PFSK-1 (cell line): ENCODE results near the gene PPM1A.

Experiments used
- FOXP2 ChIP-seq: optimal IDR thresholded peaks from 2 replicates; pipeline ENCODE3; 2011; ENCODE audit warnings: borderline replicate concordance, control low read depth, inconsistent platforms; ENCODE audit not compliant: insufficient read depth; ENCODE audit errors: extremely low read length, extremely low read depth
- POLR2AphosphoS5 ChIP-seq: IDR thresholded peaks from 2 replicates; pipeline ENCODE4 v1.6.1; 2012; ENCODE audit warnings: low read depth, mild to moderate bottlenecking, control low read depth, low read length, moderate library complexity
- SIN3A ChIP-seq: IDR thresholded peaks from 2 replicates; pipeline ENCODE4 v1.6.1; 2012; ENCODE audit warnings: mild to moderate bottlenecking, low read length, moderate library complexity, borderline replicate concordance; ENCODE audit not compliant: insufficient read depth
- TAF1 ChIP-seq: IDR thresholded peaks from 2 replicates; pipeline ENCODE4 v1.6.1; 2012; ENCODE audit warnings: low read length, control low read depth, borderline replicate concordance; ENCODE audit not compliant: insufficient read depth
- TF ChIP-seq, protein P1 (sequence below), 2 experiments: IDR thresholded peaks; 2 replicates each; pipeline versions ENCODE4 v1.6.1 to v1.8.0; 2011 to 2012; ENCODE audit warnings: low read depth in 2 of 2, low read length in 2 of 2, control low read depth in 1 of 2, inconsistent platforms in 1 of 2, mild to moderate bottlenecking in 1 of 2, moderate library complexity in 1 of 2; ENCODE audit not compliant: insufficient read depth in 1 of 2

DNA sequence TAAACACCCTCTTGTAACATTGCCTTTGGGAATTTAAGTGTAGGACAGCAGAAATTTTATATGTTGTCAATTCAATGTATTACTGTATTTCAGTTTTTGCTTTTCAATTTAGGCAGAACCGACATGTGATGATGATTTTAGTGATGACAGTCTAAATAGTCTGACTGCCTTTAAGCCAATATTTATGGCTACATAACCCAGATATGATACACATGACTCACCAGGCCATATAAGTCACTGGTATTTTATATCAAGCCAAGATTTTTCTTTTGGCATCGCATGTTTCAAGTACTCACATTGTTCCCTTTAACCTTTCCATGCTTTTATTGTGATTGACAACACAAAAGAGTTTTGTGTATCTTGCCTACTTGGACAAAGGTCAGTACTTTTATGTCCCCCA lies 13.6 kb upstream of the PPM1A start:
- TF ChIP-seq TAF1: no peak
- TF ChIP-seq, protein P1, sequence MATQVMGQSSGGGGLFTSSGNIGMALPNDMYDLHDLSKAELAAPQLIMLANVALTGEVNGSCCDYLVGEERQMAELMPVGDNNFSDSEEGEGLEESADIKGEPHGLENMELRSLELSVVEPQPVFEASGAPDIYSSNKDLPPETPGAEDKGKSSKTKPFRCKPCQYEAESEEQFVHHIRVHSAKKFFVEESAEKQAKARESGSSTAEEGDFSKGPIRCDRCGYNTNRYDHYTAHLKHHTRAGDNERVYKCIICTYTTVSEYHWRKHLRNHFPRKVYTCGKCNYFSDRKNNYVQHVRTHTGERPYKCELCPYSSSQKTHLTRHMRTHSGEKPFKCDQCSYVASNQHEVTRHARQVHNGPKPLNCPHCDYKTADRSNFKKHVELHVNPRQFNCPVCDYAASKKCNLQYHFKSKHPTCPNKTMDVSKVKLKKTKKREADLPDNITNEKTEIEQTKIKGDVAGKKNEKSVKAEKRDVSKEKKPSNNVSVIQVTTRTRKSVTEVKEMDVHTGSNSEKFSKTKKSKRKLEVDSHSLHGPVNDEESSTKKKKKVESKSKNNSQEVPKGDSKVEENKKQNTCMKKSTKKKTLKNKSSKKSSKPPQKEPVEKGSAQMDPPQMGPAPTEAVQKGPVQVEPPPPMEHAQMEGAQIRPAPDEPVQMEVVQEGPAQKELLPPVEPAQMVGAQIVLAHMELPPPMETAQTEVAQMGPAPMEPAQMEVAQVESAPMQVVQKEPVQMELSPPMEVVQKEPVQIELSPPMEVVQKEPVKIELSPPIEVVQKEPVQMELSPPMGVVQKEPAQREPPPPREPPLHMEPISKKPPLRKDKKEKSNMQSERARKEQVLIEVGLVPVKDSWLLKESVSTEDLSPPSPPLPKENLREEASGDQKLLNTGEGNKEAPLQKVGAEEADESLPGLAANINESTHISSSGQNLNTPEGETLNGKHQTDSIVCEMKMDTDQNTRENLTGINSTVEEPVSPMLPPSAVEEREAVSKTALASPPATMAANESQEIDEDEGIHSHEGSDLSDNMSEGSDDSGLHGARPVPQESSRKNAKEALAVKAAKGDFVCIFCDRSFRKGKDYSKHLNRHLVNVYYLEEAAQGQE (IDR thresholded peaks at IDR 0.05; ENCODE audit: insufficient read depth in 1 of 2, low read depth in 2 of 2, low read length in 2 of 2): no peak
- no peak for TF ChIP-seq POLR2AphosphoS5
- no peak for TF ChIP-seq SIN3A
- no peak for TF ChIP-seq FOXP2
